Measurements from ENCODE around the gene PTPN4. TPM values are rescaled to one million over a fixed set of nuclear protein-coding genes. Genes with fewer than 3 reads are reported as not detected.

PTPN4 gene
- total RNA-seq, 1 experiment from 2014 or later, result 80.5 TPM

GRCh38 chr2:120005834-120006521 lies 246.3 kb downstream of the PTPN4 start:
- Mint-ChIP-seq H3K9me3 (no peaks in the 10 kb centered on the region), H3K27ac (no peak overlapping the region), H3K36me3 (ENCODE audit: insufficient read depth in 1 of 3, low read depth in 3 of 3) (no peaks in the 10 kb centered on the region), H3K27me3 (ENCODE audit: low read depth) (peaks cover 2% of the 10 kb centered on the region), H3K4me3 (no peak overlapping the region), H3K4me1 (peaks cover 8 to 13% of the 10 kb centered on the region in 2 experiments; a peak in 3 of 4 replicates)
- H3K4ac ChIP-seq (ENCODE audit: low read depth, low read length), result no peak overlapping the region
- no peak overlapping the region for H3K4me2 ChIP-seq (ENCODE audit: insufficient read depth, insufficient read length, low read length)
- no peak overlapping the region for H4K8ac ChIP-seq (replicated peaks; ENCODE audit: insufficient read length, low read depth, low read length)
- TF ChIP-seq CTCF (conservative IDR thresholded peaks at IDR 0.05), result no peak
- H2BK20ac ChIP-seq (ENCODE audit: low read depth, low read length, poor library complexity, severe bottlenecking), result no peak overlapping the region
- no peak overlapping the region for H4K5ac ChIP-seq (ENCODE audit: insufficient read length, low read depth, low read length)
- no peak overlapping the region for H2AK5ac ChIP-seq (ENCODE audit: insufficient read length, low read length)
- H3K79me1 ChIP-seq (ENCODE audit: insufficient read depth, low read depth, low read length, poor library complexity, severe bottlenecking), result no peaks in the 10 kb centered on the region
- H3K23me2 ChIP-seq (ENCODE audit: insufficient read length, low read depth, low read length, poor library complexity, severe bottlenecking), result no peaks in the 10 kb centered on the region
- no peak overlapping the region for H3K56ac ChIP-seq (ENCODE audit: insufficient read length, low read depth, low read length)
- no peak overlapping the region for H3K27ac ChIP-seq (ENCODE audit: insufficient read length, low read depth, low read length)
- H3K14ac ChIP-seq (ENCODE audit: insufficient read depth, low read length), result no peak overlapping the region
- no peak overlapping the region for H3K23ac ChIP-seq (ENCODE audit: insufficient read length, low read depth, low read length)
- no peak overlapping the region for H2AFZ ChIP-seq (ENCODE audit: low read length)
- H3K18ac ChIP-seq (ENCODE audit: insufficient read length, low read depth, low read length), result no peak overlapping the region
- WGBS (ENCODE audit: extremely low coverage, insufficient read length, low lambda C conversion rate), result no CpG with 5 or more reads among the region's 11 CpGs
- no peaks in the 10 kb centered on the region for H4K20me1 ChIP-seq (ENCODE audit: control insufficient read depth, insufficient read depth, insufficient read length)
- no peak overlapping the region for H3T11ph ChIP-seq (ENCODE audit: low read length)
- no peaks in the 10 kb centered on the region for H3K79me2 ChIP-seq (ENCODE audit: insufficient read depth, low read length)
- H2BK5ac ChIP-seq (ENCODE audit: insufficient read length, low read length), result no peak overlapping the region
- H2BK120ac ChIP-seq (ENCODE audit: low read depth, low read length, poor library complexity, severe bottlenecking), result no peak overlapping the region
- H3K9ac ChIP-seq (ENCODE audit: extremely low read depth, insufficient read length, low read length), result no peak overlapping the region
- no peaks in the 10 kb centered on the region for H3K27me3 ChIP-seq (ENCODE audit: insufficient read depth, low read length)
- H3K4me1 ChIP-seq (ENCODE audit: insufficient read depth, low read length), result no peaks in the 10 kb centered on the region; the same call in 1 of the 2 replicates
- H4K91ac ChIP-seq (ENCODE audit: insufficient read length, low read depth, low read length), result no peak overlapping the region
- no peak overlapping the region for H2BK15ac ChIP-seq (ENCODE audit: low read depth, low read length)
- no peaks in the 10 kb centered on the region for H3K9me3 ChIP-seq (ENCODE audit: control insufficient read depth, low read depth, low read length)
- no peak for DNase-seq
- H2BK12ac ChIP-seq (ENCODE audit: insufficient read length, low read depth, low read length), result no peak overlapping the region
